Glomerular visceral epithelial cell (primary cell): ENCODE measurements around the gene SGCD.

Experiments used
- DNase-seq: peaks from one replicate; pipeline ENCODE4 v3.0.0-alpha.2; 2016; ENCODE audit errors: extremely low spot score

SGCD gene

GRCh38 chr5:156401804-156402203, 74.8 kb downstream of the SGCD start:
- DNase-seq, result peak; percentile 18

GRCh38 chr5:156402387-156402921, 75.5 kb downstream of the SGCD start:
- DNase-seq, result peak; percentile 98

GRCh38 chr5:156405988-156406387, 79.0 kb downstream of the SGCD start:
- peak; percentile 65 for DNase-seq

- DNase-seq, result no peak
Measured at GRCh38 chr5:156407251-156407650, 80.3 kb downstream of the SGCD start.

GRCh38 chr5:156409834-156410233, 82.9 kb downstream of the SGCD start:
- DNase-seq, result no peak

- DNase-seq, result peak; percentile 30
Measured at GRCh38 chr5:156411185-156411613, 84.2 kb downstream of the SGCD start.

- no peak for DNase-seq
Measured at GRCh38 chr5:156411957-156412356, 85.0 kb downstream of the SGCD start.

- no peak for DNase-seq
Measured at GRCh38 chr5:156414391-156414790, 87.4 kb downstream of the SGCD start.

GRCh38 chr5:156419661-156420060, 92.7 kb downstream of the SGCD start:
- DNase-seq, result no peak

GRCh38 chr5:156420665-156421064, 93.7 kb downstream of the SGCD start:
- no peak for DNase-seq

GRCh38 chr5:156421798-156422197, 94.8 kb downstream of the SGCD start:
- no peak for DNase-seq

- DNase-seq, result no peak
Measured at GRCh38 chr5:156423597-156423996, 96.6 kb downstream of the SGCD start.

GRCh38 chr5:156427315-156427714, 100.4 kb downstream of the SGCD start:
- no peak for DNase-seq

GRCh38 chr5:156431956-156432829, 105.2 kb downstream of the SGCD start:
- DNase-seq, result no peak

GRCh38 chr5:156432830-156433105, 105.8 kb downstream of the SGCD start:
- DNase-seq, result no peak

GRCh38 chr5:156434471-156434870, 107.5 kb downstream of the SGCD start:
- DNase-seq, result no peak

- DNase-seq, result no peak
Measured at GRCh38 chr5:156435101-156435500, 108.1 kb downstream of the SGCD start.

- DNase-seq, result no peak
Measured at GRCh38 chr5:156438076-156438475, 111.1 kb downstream of the SGCD start.

GRCh38 chr5:156444753-156445291, 117.9 kb downstream of the SGCD start:
- no peak for DNase-seq

- DNase-seq, result no peak
Measured at GRCh38 chr5:156446526-156446925, 119.6 kb downstream of the SGCD start.

GRCh38 chr5:156450778-156451177, 123.8 kb downstream of the SGCD start:
- no peak for DNase-seq

- no peak for DNase-seq
Measured at GRCh38 chr5:156451505-156451904, 124.5 kb downstream of the SGCD start.

GRCh38 chr5:156456857-156457256, 129.9 kb downstream of the SGCD start:
- DNase-seq, result no peak
